ENCODE data around the gene VAT1L.

Gene VAT1L

GRCh38 chr16:77873066-77873465, 84.7 kb downstream of the VAT1L start:
- DNase-seq: no peak

GRCh38 chr16:77874347-77874746, 86.0 kb downstream of the VAT1L start:
- DNase-seq: no peak

- DNase-seq: no peak
Measured at GRCh38 chr16:77876776-77877175, 88.4 kb downstream of the VAT1L start.

- DNase-seq: no peak
Measured at GRCh38 chr16:77877712-77878347, 89.5 kb downstream of the VAT1L start.

GRCh38 chr16:77881355-77882030, 93.1 kb downstream of the VAT1L start:
- peak in 2 of 3 experiments; percentile 44 to 79 for DNase-seq

GRCh38 chr16:77882358-77882757, 94.0 kb downstream of the VAT1L start:
- DNase-seq: no peak

- no peak for DNase-seq
Measured at GRCh38 chr16:77885571-77886295, 97.4 kb downstream of the VAT1L start.

GRCh38 chr16:77888871-77889270, 100.5 kb downstream of the VAT1L start:
- DNase-seq: no peak

GRCh38 chr16:77890075-77890474, 101.7 kb downstream of the VAT1L start:
- DNase-seq: no peak

GRCh38 chr16:77894162-77894561, 105.8 kb downstream of the VAT1L start:
- DNase-seq: no peak

- no peak for DNase-seq
Measured at GRCh38 chr16:77895962-77896361, 107.6 kb downstream of the VAT1L start.

GRCh38 chr16:77896415-77897128, 108.2 kb downstream of the VAT1L start:
- DNase-seq: peak; percentile 68 to 92 (median 82)

- no peak for DNase-seq
Measured at GRCh38 chr16:77897129-77897437, 108.7 kb downstream of the VAT1L start.

GRCh38 chr16:77897831-77898605, 109.7 kb downstream of the VAT1L start:
- DNase-seq: no peak

- no peak for DNase-seq
Measured at GRCh38 chr16:77898671-77899211, 110.4 kb downstream of the VAT1L start.

GRCh38 chr16:77899416-77899815, 111.1 kb downstream of the VAT1L start:
- no peak for DNase-seq

GRCh38 chr16:77905374-77905920, 117.1 kb downstream of the VAT1L start:
- DNase-seq: peak in 2 of 3 experiments; percentile 48 to 82

GRCh38 chr16:77910021-77910420, 121.7 kb downstream of the VAT1L start:
- DNase-seq: no peak

GRCh38 chr16:77912617-77913016, 124.3 kb downstream of the VAT1L start:
- DNase-seq: no peak

- no peak for DNase-seq
Measured at GRCh38 chr16:77913738-77914253, 125.4 kb downstream of the VAT1L start.

GRCh38 chr16:77916111-77916510, 127.7 kb downstream of the VAT1L start:
- no peak for DNase-seq

- no peak for DNase-seq
Measured at GRCh38 chr16:77917971-77918370, 129.6 kb downstream of the VAT1L start.
